Hematopoietic multipotent progenitor cell treated with erythropoietin and hydrocortisone succinate and interleukin-3 and kit ligand, for 17 days (in vitro differentiated cells): ENCODE measurements around the gene GBF1.

Experiments used
- DNase-seq: peaks from one replicate; pipeline ENCODE4 v3.0.0-alpha.2; 2015; ENCODE audit warnings: low spot score

The GBF1 gene

DNA sequence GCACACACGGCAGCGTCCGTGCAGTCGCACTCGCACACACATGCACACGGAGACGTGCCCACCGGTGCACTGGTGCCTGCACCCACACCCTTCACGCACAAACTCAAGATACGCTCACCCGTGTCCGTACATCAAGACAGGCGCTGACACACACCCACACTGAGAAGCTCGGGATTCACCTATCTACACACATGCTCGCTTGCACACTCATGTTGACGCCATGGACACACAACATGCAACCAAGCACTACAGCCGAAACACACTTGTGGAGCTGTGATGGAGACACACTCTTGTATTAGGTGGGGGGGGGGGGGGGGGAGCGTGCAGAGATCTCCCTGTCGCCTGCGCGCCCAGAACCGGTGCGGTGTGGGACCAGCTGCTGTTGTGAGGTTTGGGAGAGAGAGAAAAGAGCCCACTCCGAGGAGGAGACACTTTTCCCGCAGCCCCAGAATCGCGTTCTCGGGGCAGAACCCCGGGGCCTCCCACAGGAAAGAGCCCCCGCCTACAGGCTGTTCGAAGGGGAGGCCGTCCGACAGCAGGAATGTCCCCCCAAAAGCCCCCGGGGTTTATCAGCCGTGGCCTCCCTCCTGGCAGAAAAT is 149.6 kb downstream of the GBF1 start:
- DNase-seq: peak; percentile 74

GRCh38 chr10:102395400-102396316 is 150.3 kb downstream of the GBF1 start, which contains the start of gene NFKB2:
Gene NFKB2 (plus strand): TSS chr10:102395705. CDS start chr10:102395960, 255 bp downstream.
- DNase-seq: peak; percentile 93

- peak; percentile 37 for DNase-seq
Observed at GRCh38 chr10:102396317-102396650, 151.0 kb downstream of the GBF1 start.

GRCh38 chr10:102396730-102397151 is 151.4 kb downstream of the GBF1 start:
- no peak for DNase-seq

- DNase-seq: no peak
Observed at GRCh38 chr10:102397222-102398171, 152.2 kb downstream of the GBF1 start.

GRCh38 chr10:102398172-102399020 is 153.1 kb downstream of the GBF1 start:
- DNase-seq: no peak

- peak; percentile 90 for DNase-seq
Observed at GRCh38 chr10:102399217-102400021, 154.1 kb downstream of the GBF1 start.

DNA sequence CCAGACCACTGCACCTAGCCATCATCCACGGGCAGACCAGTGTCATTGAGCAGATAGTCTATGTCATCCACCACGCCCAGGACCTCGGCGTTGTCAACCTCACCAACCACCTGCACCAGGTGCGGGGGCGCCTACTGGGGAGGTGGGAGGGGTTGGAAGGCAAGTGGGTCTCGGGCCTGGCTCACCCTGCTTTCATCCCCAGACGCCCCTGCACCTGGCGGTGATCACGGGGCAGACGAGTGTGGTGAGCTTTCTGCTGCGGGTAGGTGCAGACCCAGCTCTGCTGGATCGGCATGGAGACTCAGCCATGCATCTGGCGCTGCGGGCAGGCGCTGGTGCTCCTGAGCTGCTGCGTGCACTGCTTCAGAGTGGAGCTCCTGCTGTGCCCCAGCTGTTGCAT is 154.7 kb downstream of the GBF1 start:
- DNase-seq: no peak

- DNase-seq: no peak
Observed at GRCh38 chr10:102400598-102401341, 155.4 kb downstream of the GBF1 start.

DNA sequence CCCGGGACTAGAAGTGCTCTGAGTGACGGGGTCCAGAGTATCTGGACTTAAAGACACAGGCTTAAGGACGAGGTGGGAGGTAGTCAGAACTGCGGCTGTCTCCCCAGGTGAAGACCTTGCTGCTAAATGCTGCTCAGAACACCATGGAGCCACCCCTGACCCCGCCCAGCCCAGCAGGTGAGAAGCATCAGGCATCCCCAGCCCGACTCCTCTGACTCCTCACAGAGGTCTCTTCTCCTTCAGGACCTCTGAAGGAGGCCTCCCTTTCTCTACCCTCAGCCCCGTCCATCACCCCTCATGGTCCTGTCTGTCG is 156.0 kb downstream of the GBF1 start:
- no peak for DNase-seq

DNA sequence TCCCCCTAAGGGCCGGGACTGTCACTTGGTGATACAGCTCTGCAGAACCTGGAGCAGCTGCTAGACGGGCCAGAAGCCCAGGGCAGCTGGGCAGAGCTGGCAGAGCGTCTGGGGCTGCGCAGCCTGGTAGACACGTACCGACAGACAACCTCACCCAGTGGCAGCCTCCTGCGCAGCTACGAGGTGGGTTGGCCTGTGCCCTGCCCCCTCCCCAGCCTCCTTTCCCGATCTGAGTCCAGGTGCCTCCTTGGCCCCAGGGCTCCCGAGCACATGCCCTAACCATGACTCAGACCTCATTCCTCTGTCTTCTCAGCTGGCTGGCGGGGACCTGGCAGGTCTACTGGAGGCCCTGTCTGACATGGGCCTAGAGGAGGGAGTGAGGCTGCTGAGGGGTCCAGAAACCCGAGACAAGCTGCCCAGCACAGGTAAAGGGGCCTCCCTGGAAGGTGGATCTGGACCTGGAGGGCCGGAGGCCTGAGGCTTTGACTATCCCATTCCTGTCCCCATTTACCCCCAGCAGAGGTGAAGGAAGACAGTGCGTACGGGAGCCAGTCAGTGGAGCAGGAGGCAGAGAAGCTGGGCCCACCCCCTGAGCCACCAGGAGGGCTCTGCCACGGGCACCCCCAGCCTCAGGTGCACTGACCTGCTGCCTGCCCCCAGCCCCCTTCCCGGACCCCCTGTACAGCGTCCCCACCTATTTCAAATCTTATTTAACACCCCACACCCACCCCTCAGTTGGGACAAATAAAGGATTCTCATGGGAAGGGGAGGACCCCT is 156.6 kb downstream of the GBF1 start:
- DNase-seq: no peak

- no peak for DNase-seq
Observed at GRCh38 chr10:102402512-102402896, 157.2 kb downstream of the GBF1 start.

- no peak for DNase-seq
Observed at GRCh38 chr10:102403115-102403514, 157.8 kb downstream of the GBF1 start.

DNA sequence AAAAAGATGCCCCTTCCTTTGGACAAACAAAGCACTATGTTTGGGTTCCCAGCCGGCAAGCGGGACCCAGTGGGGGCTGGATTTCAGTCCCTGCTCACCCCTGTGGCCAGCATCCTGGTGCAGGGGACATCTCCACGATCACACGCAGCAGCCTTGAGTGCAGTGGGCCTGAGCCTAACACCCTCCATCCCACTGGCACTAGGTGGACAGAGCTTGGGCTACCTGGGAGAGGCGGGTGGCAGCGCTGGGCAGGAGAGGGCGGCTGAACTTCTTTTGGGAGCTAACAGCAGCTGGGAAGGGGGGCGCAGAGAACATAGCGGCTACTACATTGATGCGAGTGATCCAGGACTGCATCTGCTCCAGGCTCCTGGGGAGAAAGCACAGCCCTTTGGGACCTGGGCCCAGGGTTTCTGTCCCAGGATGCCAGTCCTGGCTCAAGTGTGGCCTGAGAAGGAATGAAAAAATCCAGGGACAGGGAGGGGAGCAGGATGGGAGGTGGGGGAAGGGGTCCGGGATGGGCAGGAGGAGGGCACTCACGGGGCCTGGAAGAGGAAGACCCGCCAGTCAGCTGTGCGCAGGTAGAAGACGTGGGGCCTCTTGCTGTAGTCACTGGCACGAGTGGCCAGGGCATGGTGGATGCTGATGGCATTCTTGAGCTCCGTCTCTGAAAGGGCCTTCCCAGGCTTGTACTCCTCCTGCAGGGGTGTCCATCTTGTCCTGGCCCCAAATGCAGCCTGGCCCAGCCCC is 159.2 kb downstream of the GBF1 start:
- DNase-seq: no peak

DNA sequence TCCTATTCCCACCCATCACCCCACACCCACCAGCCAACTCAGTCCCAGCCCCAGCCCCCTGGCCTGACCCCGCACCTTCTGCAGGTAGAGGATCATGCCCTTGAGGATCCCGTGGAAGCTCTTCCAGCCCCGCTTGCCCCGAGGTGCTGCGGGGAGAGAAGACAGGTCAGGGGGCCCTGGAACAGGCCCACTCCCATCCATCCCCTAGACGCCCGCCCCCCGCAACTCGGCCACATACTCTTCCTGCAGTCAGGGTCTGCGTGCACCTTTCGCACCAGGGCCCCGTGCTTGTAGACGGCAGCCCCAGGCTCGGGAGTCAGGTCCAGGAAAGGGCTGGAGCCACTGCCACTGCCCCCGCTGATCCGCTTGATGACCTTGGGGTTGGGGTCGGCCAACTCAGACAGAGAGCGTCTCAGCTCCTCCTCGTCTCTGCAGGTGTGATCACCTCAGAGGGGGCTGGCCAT is 159.8 kb downstream of the GBF1 start:
- DNase-seq: no peak

GRCh38 chr10:102405632-102406031 is 160.3 kb downstream of the GBF1 start:
- no peak for DNase-seq

DNA sequence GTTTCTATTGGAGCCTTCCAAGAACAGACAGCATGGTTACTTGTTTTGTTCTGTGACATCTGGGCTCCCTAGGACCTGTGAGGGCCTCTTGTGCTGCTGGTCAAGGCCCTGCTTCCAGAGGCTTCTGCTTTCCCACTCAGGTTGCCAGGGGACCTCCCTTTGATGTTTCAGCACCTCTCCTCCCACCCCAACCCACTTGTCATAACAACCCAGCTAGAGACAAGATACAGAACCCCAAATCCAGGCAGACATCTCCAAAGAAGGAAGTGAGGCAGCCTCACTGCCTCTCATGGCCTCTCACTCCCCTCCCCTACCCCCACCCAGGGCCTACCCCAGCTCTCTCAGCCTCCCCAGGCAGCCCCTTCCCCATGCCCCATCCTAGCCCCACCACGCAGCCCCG is 161.5 kb downstream of the GBF1 start:
- DNase-seq: no peak

- no peak for DNase-seq
Observed at GRCh38 chr10:102407425-102408130, 162.2 kb downstream of the GBF1 start.
